Hepatocyte (in vitro differentiated cells): ENCODE data around the gene ADAMTS2. TPM values are rescaled to one million over a fixed set of nuclear protein-coding genes. Genes with fewer than 3 reads are reported as not detected.

Experiments
- DNase-seq: peaks from one replicate; pipeline ENCODE4 v3.0.0-alpha.2; 2016; ENCODE audit warnings: low spot score
- H2AFZ ChIP-seq: fragments of 200-600 bp; sonication (generic); 2 replicates; pipeline ENCODE4 v1.6.0; 2016; ENCODE audit warnings: antibody characterized with exemption, mild to moderate bottlenecking
- H3K27ac ChIP-seq: fragments of 200-600 bp; sonication (generic); 2 replicates; pipeline ENCODE4 v1.5.1; 2016; ENCODE audit warnings: mild to moderate bottlenecking
- H3K27me3 ChIP-seq: fragments of 200-600 bp; sonication (generic); 2 replicates; pipeline ENCODE4 v1.6.1; 2016
- H3K36me3 ChIP-seq: fragments of 200-600 bp; sonication (generic); replicated peaks from 2 replicates; pipeline ENCODE4 v1.5.1; 2016; ENCODE audit warnings: low read depth; ENCODE audit not compliant: insufficient read depth
- H3K4me1 ChIP-seq: fragments of 200-600 bp; sonication (generic); 2 replicates; pipeline ENCODE4 v1.5.1; 2016; ENCODE audit warnings: mild to moderate bottlenecking, moderate library complexity; ENCODE audit not compliant: insufficient read depth
- H3K4me2 ChIP-seq: fragments of 200-600 bp; sonication (generic); 2 replicates; pipeline ENCODE4 v1.6.0; 2016
- H3K4me3 ChIP-seq: fragments of 200-600 bp; sonication (generic); 2 replicates; pipeline ENCODE4 v1.5.1; 2016; ENCODE audit warnings: mild to moderate bottlenecking
- H3K79me2 ChIP-seq: fragments of 200-600 bp; sonication (generic); 2 replicates; pipeline ENCODE4 v1.6.0; 2017; ENCODE audit warnings: mild to moderate bottlenecking
- H3K9me2 ChIP-seq: fragments of 200-600 bp; sonication (generic); replicated peaks from 2 replicates; pipeline ENCODE4 v1.6.0; 2017; ENCODE audit warnings: mild to moderate bottlenecking; ENCODE audit not compliant: insufficient read depth
- H3K9me3 ChIP-seq: fragments of 200-600 bp; sonication (generic); 2 replicates; pipeline ENCODE4 v1.5.1; 2016; ENCODE audit warnings: low read depth, mild to moderate bottlenecking
- H4K20me1 ChIP-seq: fragments of 200-600 bp; sonication (generic); 2 replicates; pipeline ENCODE4 v1.6.0; 2016; ENCODE audit warnings: mild to moderate bottlenecking; ENCODE audit not compliant: insufficient read depth, poor library complexity, severe bottlenecking
- EZH2 ChIP-seq: fragments of 200-600 bp; sonication (generic); IDR thresholded peaks from 2 replicates; pipeline ENCODE4 v1.6.1; 2016; ENCODE audit warnings: antibody characterized with exemption, mild to moderate bottlenecking, borderline replicate concordance
- EZH2phosphoT487 ChIP-seq: fragments of 200-600 bp; sonication (generic); IDR thresholded peaks from one replicate; pipeline ENCODE4 v1.6.1; 2018; ENCODE audit warnings: antibody characterized with exemption, mild to moderate bottlenecking, low read depth, moderate library complexity; ENCODE audit not compliant: unreplicated experiment, severe bottlenecking
- WGBS: methylation state at CpG from one replicate; pipeline ENCODE4 v1.1.6; 2016; ENCODE audit warnings: low lambda C conversion rate; ENCODE audit errors: missing lambda C conversion rate; 5-methylcytosine and 5-hydroxymethylcytosine counted together
- polyA plus RNA-seq: library from polyadenylated mRNA; unstranded; fragments of >200 nt; fragmentation: Nextera tagmentation; extraction: Ambion mirVana; gene quantifications from 2 replicates; pipeline ENCODE4 v1.2.1, GENCODE V29; 2016
- total RNA-seq: library from RNA; depleted of rRNA; stranded (reverse); fragments of >200 nt; gene quantifications from 2 replicates; pipeline ENCODE4 v1.2.3, GENCODE V29; 2014
- TF ChIP-seq, protein P1 (sequence below): fragments of 200-600 bp; sonication (generic); IDR thresholded peaks from 2 replicates; pipeline ENCODE4 v1.5.1; 2016; ENCODE audit warnings: antibody characterized with exemption, mild to moderate bottlenecking; ENCODE audit not compliant: poor library complexity

ADAMTS2 gene
- total and polyA plus RNA-seq, 2 experiments from 2014 or later: 55.4 to 78.8 TPM

DNA sequence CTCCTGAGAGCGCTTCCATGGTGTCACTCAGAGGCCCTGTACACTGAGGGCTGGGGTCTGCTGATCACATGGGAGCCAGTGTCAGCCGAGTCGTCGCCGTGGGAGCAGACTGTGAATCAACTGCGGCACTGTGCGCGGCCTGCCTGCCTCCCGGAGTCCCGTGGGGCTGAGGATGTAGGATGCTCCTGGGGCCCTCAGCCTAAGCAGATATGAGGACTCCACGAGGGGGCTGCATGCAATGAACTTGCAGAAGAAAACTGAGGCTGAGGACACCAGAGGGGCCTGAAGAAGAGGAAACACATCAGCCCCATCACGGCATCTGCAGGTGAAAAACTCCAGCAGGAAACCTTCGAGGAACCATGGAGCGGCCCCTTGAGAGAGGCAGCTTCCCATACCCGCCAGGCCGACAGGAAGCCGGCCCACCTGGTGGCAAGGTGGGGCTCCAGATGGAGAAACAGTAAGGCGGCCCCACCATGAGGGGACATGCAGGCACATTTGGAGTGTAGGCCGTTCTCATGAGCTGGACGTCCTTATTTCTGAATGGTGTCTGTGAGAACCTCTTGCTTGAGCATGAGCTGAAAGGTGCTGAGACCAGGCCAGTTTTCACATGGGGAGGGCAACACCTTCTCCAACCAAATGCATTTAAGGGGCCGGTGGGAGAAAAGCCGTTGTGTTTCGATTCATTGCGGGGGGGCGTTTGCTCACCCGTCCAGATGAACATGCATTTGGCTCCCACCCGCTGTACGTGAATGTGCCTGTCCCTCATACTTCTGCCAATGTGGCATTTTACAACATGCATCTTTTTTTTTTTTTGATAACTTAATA, 35.2 kb upstream of the ADAMTS2 start:
- peaks cover 3% of the 10 kb centered on the region for H3K4me1 ChIP-seq
- 94% methylated on average over 28 of the region's 28 CpGs for WGBS
- DNase-seq: no peak

DNA sequence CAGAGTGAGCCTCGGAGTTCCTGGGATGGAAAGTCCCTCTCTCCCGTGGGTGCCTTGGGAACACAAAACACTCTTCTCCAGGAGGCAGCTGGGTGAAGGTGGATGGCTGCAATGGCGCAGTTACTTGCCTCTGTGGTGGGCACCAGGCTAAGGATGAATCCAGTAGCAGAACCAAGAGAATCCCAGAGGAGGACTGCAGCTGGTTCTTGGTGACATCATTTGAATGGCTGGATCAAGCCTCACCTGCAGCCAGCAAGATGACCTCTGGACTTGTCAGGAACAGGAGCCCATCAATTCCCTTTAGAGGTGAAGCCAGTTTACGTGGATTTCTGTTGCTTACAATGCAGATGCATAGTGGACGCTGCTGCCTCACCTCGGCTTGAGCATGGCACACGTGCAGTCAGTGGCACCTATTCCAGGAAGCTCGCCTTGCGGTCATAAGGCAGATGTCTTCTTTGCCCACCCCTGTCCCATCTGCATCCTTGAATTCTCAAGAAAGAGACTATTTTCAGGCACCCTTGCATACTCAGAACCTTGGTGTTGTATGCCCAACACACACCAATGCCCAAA, 34.1 kb upstream of the ADAMTS2 start:
- H3K79me2 ChIP-seq: no peaks in the 10 kb centered on the region
- TF ChIP-seq EZH2 (no peak), EZH2phosphoT487 (no peak)
- TF ChIP-seq, protein P1, sequence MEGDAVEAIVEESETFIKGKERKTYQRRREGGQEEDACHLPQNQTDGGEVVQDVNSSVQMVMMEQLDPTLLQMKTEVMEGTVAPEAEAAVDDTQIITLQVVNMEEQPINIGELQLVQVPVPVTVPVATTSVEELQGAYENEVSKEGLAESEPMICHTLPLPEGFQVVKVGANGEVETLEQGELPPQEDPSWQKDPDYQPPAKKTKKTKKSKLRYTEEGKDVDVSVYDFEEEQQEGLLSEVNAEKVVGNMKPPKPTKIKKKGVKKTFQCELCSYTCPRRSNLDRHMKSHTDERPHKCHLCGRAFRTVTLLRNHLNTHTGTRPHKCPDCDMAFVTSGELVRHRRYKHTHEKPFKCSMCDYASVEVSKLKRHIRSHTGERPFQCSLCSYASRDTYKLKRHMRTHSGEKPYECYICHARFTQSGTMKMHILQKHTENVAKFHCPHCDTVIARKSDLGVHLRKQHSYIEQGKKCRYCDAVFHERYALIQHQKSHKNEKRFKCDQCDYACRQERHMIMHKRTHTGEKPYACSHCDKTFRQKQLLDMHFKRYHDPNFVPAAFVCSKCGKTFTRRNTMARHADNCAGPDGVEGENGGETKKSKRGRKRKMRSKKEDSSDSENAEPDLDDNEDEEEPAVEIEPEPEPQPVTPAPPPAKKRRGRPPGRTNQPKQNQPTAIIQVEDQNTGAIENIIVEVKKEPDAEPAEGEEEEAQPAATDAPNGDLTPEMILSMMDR: no peak
- no peak overlapping the region for H2AFZ ChIP-seq
- no peaks in the 10 kb centered on the region for H3K27me3 ChIP-seq
- no peaks in the 10 kb centered on the region for H4K20me1 ChIP-seq
- H3K36me3 ChIP-seq: no peaks in the 10 kb centered on the region
- H3K9me2 ChIP-seq: no peaks in the 10 kb centered on the region
- WGBS: 88% methylated on average over 9 of the region's 9 CpGs
- H3K4me3 ChIP-seq: no peak overlapping the region
- no peaks in the 10 kb centered on the region for H3K9me3 ChIP-seq
- no peak for DNase-seq
- H3K27ac ChIP-seq: peak overlapping the region; percentile 37
- H3K4me2 ChIP-seq: no peak overlapping the region
- H3K4me1 ChIP-seq: peaks cover 3% of the 10 kb centered on the region

More for the DNA sequence above, 35.2 kb upstream of the ADAMTS2 start:
- no peak overlapping the region for H3K4me2 ChIP-seq
- no peaks in the 10 kb centered on the region for H3K79me2 ChIP-seq
- no peaks in the 10 kb centered on the region for H3K9me2 ChIP-seq
- no peaks in the 10 kb centered on the region for H3K27me3 ChIP-seq
- no peak overlapping the region for H3K4me3 ChIP-seq
- TF ChIP-seq, protein P1: no peak
- TF ChIP-seq EZH2phosphoT487 (no peak), EZH2 (no peak)
- no peaks in the 10 kb centered on the region for H4K20me1 ChIP-seq
- no peak overlapping the region for H2AFZ ChIP-seq
- no peaks in the 10 kb centered on the region for H3K9me3 ChIP-seq
- no peaks in the 10 kb centered on the region for H3K36me3 ChIP-seq
- H3K27ac ChIP-seq: no peak overlapping the region

DNA sequence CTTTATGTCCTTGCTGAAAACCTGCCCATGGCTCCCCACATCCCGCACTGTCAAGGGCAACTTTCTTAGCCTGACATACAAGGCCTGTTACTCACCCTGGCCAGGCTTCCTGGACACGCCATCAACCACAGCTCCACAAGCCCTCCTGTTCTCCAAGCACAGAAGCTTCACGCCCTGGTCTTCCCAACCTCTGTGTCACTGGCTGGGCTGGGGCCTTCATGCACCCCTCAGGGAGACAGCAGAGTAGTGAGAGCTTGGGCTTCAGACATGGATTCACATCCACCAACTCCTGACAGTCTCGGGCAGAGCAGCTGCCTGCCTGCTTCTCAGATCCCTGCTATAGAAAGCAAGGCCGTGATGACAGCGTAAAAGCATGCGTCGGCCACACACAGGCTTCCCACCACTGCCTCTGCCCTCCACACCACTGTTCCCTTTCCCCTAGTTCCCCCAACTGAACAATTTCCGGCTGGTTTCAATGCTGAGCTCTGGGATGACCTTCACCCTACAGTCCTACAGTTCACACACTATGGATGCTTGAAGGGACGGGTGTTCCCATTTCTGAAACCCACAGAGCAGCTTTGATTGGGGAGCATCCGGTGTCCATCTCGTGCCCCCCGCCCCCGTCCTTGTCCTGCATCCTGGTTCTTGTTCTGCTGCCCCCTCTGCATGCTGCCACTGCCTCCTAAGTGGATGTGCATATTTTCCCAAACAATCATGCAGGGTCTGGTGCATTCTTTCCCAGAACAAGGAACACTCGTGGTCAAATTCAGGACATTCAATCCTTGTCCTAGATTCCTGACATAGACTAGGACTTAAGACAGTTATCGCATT, 33.4 kb upstream of the ADAMTS2 start:
- WGBS: 69% methylated on average over 16 of the region's 16 CpGs
- TF ChIP-seq, protein P1: no peak
- no peak for TF ChIP-seq EZH2phosphoT487
- TF ChIP-seq EZH2: no peak
- H4K20me1 ChIP-seq: no peaks in the 10 kb centered on the region

More for the DNA sequence above, 33.4 kb upstream of the ADAMTS2 start:
- Histone ChIP-seq H3K79me2 (no peaks in the 10 kb centered on the region), H2AFZ (no peak overlapping the region), H3K36me3 (no peaks in the 10 kb centered on the region), H3K4me3 (no peak overlapping the region), H3K27me3 (no peaks in the 10 kb centered on the region), H3K9me2 (no peaks in the 10 kb centered on the region), H3K9me3 (no peaks in the 10 kb centered on the region), H3K4me1 (peaks cover 3% of the 10 kb centered on the region), H3K4me2 (no peak overlapping the region), H3K27ac (peak overlapping the region; percentile 48)
- peak; percentile 30 for DNase-seq
